ENCODE results near the gene BCL2.

GRCh38 chr18:63365876-63366212, 46.3 kb upstream of the BCL2 start:
- TF ChIP-seq, protein P1, sequence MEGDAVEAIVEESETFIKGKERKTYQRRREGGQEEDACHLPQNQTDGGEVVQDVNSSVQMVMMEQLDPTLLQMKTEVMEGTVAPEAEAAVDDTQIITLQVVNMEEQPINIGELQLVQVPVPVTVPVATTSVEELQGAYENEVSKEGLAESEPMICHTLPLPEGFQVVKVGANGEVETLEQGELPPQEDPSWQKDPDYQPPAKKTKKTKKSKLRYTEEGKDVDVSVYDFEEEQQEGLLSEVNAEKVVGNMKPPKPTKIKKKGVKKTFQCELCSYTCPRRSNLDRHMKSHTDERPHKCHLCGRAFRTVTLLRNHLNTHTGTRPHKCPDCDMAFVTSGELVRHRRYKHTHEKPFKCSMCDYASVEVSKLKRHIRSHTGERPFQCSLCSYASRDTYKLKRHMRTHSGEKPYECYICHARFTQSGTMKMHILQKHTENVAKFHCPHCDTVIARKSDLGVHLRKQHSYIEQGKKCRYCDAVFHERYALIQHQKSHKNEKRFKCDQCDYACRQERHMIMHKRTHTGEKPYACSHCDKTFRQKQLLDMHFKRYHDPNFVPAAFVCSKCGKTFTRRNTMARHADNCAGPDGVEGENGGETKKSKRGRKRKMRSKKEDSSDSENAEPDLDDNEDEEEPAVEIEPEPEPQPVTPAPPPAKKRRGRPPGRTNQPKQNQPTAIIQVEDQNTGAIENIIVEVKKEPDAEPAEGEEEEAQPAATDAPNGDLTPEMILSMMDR (IDR thresholded peaks at IDR 0.05), result no peak
- TF ChIP-seq POLR2A (IDR thresholded peaks at IDR 0.05) (no peak), POLR2AphosphoS5 (IDR thresholded peaks at IDR 0.05) (no peak)

Measured in sigmoid colon (tissue), 4 donors.